Endometrial microvascular endothelial cells (primary cell): ENCODE results near the gene CSRP3. TPM values are rescaled to one million over a fixed set of nuclear protein-coding genes. Genes with fewer than 3 reads are reported as not detected.
"Not testable (repeated sequence)": the region's sequence is repeated elsewhere in the genome, so short reads cannot be mapped to it uniquely, and the experiment has no call there.

ENCODE experiments used
- in situ Hi-C: cut with HindIII; loops from 2 replicates; pipeline ENCODE4 v1.10.0; 2017; ENCODE audit warnings: low sequenced_read_pairs, low pct_unique_long_range_greater_than_20kb; ENCODE audit errors: inconsistent ontology term
- total RNA-seq: library from RNA; depleted of rRNA; stranded (reverse); fragments of >200 nt; gene quantifications from one replicate; pipeline ENCODE4 v1.2.3, GENCODE V29; 2015; ENCODE audit errors: inconsistent ontology term

The CSRP3 gene
- total RNA-seq, 1 donor from 2014 or later = not detected

- in situ Hi-C loops = no loop called here
These were observed 40.1 kb downstream of the CSRP3 start for GRCh38 chr11:19161651-19162050.

- in situ Hi-C loops = no loop called here
These were observed 40.9 kb downstream of the CSRP3 start for GRCh38 chr11:19160847-19161246.

GRCh38 chr11:19156892-19157291 lies 44.9 kb downstream of the CSRP3 start:
- in situ Hi-C loops = no loop called here

DNA sequence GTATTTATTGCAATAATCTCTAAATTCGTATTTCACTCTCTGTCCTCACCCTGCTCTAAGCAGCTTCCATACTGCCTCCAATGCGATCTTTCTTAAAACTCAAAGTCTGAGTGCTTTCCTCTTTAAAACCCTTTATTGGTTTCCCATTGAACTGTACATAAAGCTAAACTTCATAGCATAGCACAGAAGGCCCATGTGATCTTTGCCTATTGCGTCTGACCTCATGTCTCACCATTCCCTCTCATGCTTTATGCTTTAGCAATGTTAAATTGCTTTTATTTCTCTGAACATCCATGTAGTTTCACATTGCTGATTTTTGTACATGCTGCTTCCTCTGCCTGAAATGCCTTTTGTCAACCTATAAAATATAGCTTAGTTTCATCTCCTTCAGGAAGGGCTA lies 56.5 kb downstream of the CSRP3 start:
- in situ Hi-C loops = no loop called here

GRCh38 chr11:19136884-19137283 lies 64.9 kb downstream of the CSRP3 start:
- in situ Hi-C loops = not testable (repeated sequence)

DNA sequence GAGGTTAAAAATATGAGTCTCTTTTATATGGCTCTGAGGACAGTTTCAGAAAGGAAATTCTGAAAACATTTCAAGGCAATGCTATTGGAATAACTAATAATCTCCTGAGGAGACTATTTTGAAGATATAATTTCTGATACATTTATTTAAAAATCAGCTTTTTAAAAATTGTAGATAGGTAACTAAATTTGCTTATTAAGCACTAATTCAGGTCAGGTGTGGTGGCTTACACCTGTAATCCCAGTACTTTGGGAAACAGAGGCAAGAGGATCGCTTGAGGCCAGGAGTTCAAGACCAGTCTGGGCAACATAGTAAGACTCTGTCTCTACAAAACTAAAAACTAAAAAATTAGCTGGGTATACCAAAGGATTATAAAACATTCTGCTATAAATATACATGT lies 67.8 kb downstream of the CSRP3 start:
- in situ Hi-C loops = no loop called here

Other genes with a start within 250 kb of the CSRP3 start
- gene MRGPRX2, start 141.3 kb downstream of the CSRP3 start, total RNA-seq = not detected
- 119 TPM for gene ZDHHC13, start 84.8 kb downstream of the CSRP3 start, total RNA-seq
- gene E2F8, start 39.0 kb upstream of the CSRP3 start, total RNA-seq = 5.9 TPM